PFSK-1 (cell line): ENCODE results near the gene CRAT.

Experiments used
- FOXP2 ChIP-seq: optimal IDR thresholded peaks from 2 replicates; pipeline ENCODE3; 2011; ENCODE audit warnings: borderline replicate concordance, control low read depth, inconsistent platforms; ENCODE audit not compliant: insufficient read depth; ENCODE audit errors: extremely low read length, extremely low read depth
- POLR2AphosphoS5 ChIP-seq: IDR thresholded peaks from 2 replicates; pipeline ENCODE4 v1.6.1; 2012; ENCODE audit warnings: low read depth, mild to moderate bottlenecking, control low read depth, low read length, moderate library complexity
- REST ChIP-seq, 2 experiments: IDR thresholded peaks; 2 replicates each; pipeline versions ENCODE4 v1.6.1 to v1.8.0; 2011 to 2012; ENCODE audit warnings: low read depth in 2 of 2, low read length in 2 of 2, control low read depth in 1 of 2, inconsistent platforms in 1 of 2, mild to moderate bottlenecking in 1 of 2, moderate library complexity in 1 of 2; ENCODE audit not compliant: insufficient read depth in 1 of 2
- SIN3A ChIP-seq: IDR thresholded peaks from 2 replicates; pipeline ENCODE4 v1.6.1; 2012; ENCODE audit warnings: mild to moderate bottlenecking, low read length, moderate library complexity, borderline replicate concordance; ENCODE audit not compliant: insufficient read depth
- TAF1 ChIP-seq: IDR thresholded peaks from 2 replicates; pipeline ENCODE4 v1.6.1; 2012; ENCODE audit warnings: low read length, control low read depth, borderline replicate concordance; ENCODE audit not compliant: insufficient read depth

The CRAT gene

DNA sequence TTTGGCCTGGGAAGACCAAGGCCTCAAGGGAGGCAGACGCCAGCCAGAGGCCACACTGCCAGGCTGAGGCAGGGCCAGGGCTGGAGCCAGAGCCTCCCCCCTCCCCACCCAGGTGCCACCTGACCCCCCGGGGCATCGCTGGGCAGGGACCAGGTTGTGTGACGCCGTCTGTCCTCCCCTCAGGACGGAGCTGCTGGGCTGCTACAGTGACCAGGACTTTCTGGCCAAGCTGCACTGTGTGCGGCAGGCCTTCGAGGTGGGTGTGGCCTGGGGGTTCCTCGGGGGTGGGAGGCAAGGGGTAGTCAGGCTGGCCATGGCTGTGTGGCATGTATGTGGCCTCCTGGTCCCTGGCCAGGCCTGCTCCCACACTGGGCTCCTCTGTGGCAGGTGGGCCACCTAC lies 47.5 kb downstream of the CRAT start:
- TF ChIP-seq TAF1 (no peak), REST (IDR thresholded peaks at IDR 0.05; ENCODE audit: insufficient read depth in 1 of 2, low read depth in 2 of 2, low read length in 2 of 2) (no peak), POLR2AphosphoS5 (no peak), FOXP2 (no peak), SIN3A (no peak)

GRCh38 chr9:129060991-129061390 lies 49.6 kb downstream of the CRAT start:
- TF ChIP-seq TAF1 (no peak), REST (IDR thresholded peaks at IDR 0.05; ENCODE audit: insufficient read depth in 1 of 2, low read depth in 2 of 2, low read length in 2 of 2) (no peak), POLR2AphosphoS5 (no peak), SIN3A (no peak), FOXP2 (no peak)

DNA sequence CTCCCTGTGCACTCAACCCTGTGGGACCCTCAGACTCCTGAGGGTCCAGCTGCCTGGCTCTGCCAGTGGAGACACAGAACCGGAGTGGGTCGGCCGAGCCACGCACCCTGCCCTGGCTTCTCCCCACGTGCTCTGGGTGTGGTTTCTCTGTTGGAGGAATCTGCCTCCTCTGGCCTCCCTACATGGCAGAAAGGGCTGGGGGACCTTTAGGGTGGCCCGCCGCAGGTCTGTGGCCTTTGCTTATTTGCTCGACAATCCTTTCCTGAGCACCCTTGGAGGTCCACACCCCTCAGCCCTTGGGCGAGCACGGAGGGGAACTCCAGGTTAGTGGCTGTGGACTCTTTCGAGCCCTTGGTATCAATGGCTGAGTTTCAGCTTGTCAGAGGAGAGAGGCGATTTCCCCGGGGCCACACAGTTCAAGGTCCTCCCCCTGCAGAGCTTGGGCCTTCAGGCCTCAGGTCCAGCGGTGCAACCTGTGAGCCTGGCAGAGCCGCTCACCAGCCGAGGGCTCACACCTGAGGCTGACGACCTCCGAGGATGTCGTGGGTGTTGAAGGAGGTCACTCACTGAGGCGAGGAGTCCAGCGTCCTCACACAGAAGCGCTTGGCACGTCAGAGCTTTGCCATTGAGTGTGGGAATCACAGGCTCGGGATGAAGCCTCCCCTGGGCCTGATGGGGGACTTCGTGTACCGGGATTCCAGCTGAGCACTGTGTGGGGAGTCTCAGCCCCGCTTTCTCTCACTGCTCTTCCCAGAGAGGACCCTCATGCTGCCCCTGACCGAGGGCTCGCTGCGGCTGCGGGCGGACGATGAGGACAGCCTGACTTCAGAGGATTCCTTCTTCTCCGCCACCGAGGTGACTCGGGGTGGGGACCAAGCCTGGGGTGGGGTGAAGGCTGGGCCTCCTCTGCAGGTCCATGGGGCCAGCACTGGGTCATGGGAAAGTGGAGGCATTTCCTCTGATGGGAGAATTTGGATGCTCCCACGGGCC lies 50.5 kb downstream of the CRAT start:
- no peak for TF ChIP-seq TAF1
- TF ChIP-seq POLR2AphosphoS5, result no peak
- TF ChIP-seq FOXP2, result no peak
- no peak for TF ChIP-seq REST (IDR thresholded peaks at IDR 0.05; ENCODE audit: insufficient read depth in 1 of 2, low read depth in 2 of 2, low read length in 2 of 2)
- no peak for TF ChIP-seq SIN3A

GRCh38 chr9:129058965-129059795 lies 51.4 kb downstream of the CRAT start:
- TF ChIP-seq REST (IDR thresholded peaks at IDR 0.05; ENCODE audit: insufficient read depth in 1 of 2, low read depth in 2 of 2, low read length in 2 of 2), result no peak
- TF ChIP-seq SIN3A, result no peak
- no peak for TF ChIP-seq POLR2AphosphoS5
- no peak for TF ChIP-seq FOXP2
- no peak for TF ChIP-seq TAF1
